ENCODE results near the gene ALLC.

DNA sequence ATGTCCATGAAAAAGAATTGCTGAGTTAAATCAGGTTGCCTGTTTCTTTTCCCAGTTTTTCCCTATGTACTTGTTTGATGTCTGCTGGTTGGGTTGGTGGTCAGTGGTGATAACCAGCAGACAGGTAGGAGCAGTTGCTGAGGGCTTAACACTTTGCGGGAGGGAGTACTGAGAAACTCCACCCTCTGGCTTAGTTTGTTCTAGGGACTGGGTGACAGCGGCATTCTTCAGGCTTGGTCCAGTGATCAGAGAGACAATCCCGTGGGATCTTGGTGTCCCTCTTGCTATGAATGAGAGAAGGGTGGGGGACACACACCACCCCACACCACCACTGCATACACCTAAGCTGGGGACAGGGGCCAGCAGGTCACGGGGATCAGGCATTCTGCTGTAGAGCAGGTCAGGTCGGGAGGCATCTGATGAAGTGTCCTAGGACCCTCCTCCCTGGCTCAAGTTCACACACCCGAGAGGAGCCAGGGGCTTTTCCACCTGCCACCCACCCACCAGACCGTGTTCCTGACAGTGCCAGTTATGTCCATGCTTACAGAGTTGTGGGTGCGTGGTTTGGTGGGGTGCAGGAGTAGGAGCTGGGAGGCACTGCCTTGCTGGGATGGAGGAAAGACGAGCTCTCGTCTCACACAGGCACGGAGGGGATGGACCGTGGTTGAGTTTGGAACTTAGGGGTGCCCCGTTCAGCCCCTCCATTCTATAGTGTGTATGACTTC lies 21.3 kb upstream of the ALLC start:
- TF ChIP-seq, protein P1, sequence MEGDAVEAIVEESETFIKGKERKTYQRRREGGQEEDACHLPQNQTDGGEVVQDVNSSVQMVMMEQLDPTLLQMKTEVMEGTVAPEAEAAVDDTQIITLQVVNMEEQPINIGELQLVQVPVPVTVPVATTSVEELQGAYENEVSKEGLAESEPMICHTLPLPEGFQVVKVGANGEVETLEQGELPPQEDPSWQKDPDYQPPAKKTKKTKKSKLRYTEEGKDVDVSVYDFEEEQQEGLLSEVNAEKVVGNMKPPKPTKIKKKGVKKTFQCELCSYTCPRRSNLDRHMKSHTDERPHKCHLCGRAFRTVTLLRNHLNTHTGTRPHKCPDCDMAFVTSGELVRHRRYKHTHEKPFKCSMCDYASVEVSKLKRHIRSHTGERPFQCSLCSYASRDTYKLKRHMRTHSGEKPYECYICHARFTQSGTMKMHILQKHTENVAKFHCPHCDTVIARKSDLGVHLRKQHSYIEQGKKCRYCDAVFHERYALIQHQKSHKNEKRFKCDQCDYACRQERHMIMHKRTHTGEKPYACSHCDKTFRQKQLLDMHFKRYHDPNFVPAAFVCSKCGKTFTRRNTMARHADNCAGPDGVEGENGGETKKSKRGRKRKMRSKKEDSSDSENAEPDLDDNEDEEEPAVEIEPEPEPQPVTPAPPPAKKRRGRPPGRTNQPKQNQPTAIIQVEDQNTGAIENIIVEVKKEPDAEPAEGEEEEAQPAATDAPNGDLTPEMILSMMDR (IDR thresholded peaks at IDR 0.05 in 2 of 3, conservative IDR thresholded peaks at IDR 0.05 in 1 of 3; ENCODE audit: insufficient read depth in 2 of 3, low read depth in 1 of 3, low read length in 3 of 3), result no peak
- TF ChIP-seq PPARD (CRISPR knock-in tag; IDR thresholded peaks at IDR 0.05) (no peak), CBX8 (IDR thresholded peaks at IDR 0.05; ENCODE audit: borderline replicate concordance, extremely low read depth, low read depth, low read length, poor library complexity, severe bottlenecking) (no peak), LARP7 (IDR thresholded peaks at IDR 0.05) (no peak), JUNB (CRISPR knock-in tag; conservative IDR thresholded peaks at IDR 0.05) (no peak), TBL1XR1 (IDR thresholded peaks at IDR 0.05; ENCODE audit: low read length in 2 of 2) (no peak), RBBP5 (IDR thresholded peaks at IDR 0.05; ENCODE audit: borderline replicate concordance, insufficient read depth, low read length, poor library complexity, severe bottlenecking) (no peak), FOXP1 (CRISPR knock-in tag; IDR thresholded peaks at IDR 0.05) (no peak), PBX2 (CRISPR knock-in tag; IDR thresholded peaks at IDR 0.05; ENCODE audit: low read depth) (no peak), PBX2 (tag; conservative IDR thresholded peaks at IDR 0.05; ENCODE audit: low read depth) (no peak), CC2D1A (IDR thresholded peaks at IDR 0.05) (no peak)

All from K562 (cell line).